Right ventricle myocardium superior (tissue), 1 donor: ENCODE data around the gene TNFRSF6B. TPM values are rescaled to one million over a fixed set of nuclear protein-coding genes. Genes with fewer than 3 reads are reported as not detected.

ENCODE experiments used
- ATAC-seq: fragments of 200-7000 bp; cut with Tn5 transposase; one replicate; pipeline ENCODE4 v1.9.1; 2020; ENCODE audit warnings: mild to moderate bottlenecking; ENCODE audit not compliant: poor library complexity
- DNase-seq: peaks from one replicate; pipeline ENCODE4 v3.0.0-alpha.2; 2020
- intact Hi-C: fragments of 100-400 bp; cut with DNase I; formaldehyde crosslinking; loops from one replicate; pipeline ENCODE4 v1.11.2; 2022
- total RNA-seq: library from RNA; stranded (reverse); fragmentation: NEBNext Ultra II Directional; extraction: Animal tissue kit (Norgen Biotek cat#: 25700); gene quantifications from one replicate; pipeline ENCODE4 v1.2.1, GENCODE V29; 2021
- donor health status: DM: no; HTN: yes; CAD: no; lungs with severe emphysema.

The TNFRSF6B gene
- total RNA-seq, 1 donor from 2014 or later, result 0.32 TPM

DNA sequence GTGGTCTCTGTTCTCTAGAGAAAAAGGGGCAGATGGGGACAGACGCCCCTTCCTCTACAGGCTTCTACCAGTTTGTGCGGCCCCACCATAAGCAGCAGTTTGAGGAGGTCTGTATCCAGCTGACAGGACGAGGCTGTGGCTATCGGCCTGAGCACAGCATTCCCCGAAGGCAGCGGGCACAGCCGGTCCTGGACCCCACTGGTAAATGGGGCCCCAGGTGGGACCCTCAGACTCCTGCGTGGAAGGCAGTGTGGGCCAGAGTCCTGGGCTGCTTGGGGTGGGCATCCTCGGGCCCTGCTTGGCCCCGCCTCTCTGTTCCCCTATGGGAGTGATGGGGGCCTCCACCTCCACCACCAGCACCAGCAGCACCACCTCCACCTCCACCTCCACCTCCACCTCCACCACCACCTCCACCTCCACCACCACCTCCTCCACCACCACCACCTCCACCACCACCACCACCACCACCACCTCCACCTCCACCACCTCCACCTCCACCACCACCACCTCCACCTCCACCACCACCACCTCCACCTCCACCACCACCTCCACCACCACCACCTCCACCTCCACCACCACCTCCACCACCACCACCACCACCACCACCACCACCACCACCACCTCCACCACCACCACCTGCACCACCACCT lies 3.2 kb upstream of the TNFRSF6B start:
- peak; percentile 36 for DNase-seq
- intact Hi-C loops, result no loop called here
- ATAC-seq, result no peak

DNA sequence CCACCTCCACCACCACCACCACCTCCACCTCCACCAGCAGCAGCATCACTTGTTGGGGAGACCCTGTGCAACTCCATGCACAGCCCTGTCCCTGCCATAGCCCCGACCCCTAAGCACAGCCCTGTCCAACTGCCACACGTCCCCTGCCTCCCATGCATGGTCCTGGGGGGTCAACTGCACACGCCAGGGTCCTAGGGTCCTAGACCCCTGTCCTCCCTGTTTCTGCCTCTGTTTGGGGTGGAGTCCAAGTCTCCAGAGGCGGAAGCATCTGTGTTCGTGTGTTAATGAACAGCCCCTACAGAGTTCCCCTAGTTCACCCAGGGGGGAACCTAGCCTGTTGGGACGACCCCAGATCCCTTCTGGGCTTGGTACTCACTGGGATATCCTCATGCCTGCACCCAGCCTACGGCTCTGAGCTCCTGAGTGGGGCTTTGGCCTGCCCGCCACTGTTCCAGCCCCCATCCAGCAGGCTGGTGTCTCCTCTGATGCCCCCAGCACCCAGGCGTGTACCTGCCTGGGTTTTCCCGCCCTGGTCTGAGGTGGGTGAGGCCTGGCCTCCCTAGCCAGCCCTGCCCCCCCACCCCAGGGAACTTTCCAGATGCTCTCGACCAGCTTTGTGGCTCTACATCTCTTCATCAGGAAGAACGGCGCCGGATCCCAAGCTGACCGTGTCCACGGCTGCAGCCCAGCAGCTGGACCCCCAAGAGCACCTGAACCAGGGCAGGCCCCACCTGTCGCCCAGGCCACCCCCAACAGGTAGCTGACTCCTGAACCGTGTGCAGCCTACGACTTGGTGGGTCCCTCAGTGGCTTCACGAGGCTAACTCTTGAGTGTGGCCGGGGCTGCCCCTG lies 2.5 kb upstream of the TNFRSF6B start:
- no peak for ATAC-seq
- intact Hi-C loops, result no loop called here
- peak; percentile 22 for DNase-seq

- intact Hi-C loops, result no loop called here
- DNase-seq, result peak; percentile 37
- ATAC-seq, result no peak
Observed at GRCh38 chr20:63694584-63695423, 1.6 kb upstream of the TNFRSF6B start.

DNA sequence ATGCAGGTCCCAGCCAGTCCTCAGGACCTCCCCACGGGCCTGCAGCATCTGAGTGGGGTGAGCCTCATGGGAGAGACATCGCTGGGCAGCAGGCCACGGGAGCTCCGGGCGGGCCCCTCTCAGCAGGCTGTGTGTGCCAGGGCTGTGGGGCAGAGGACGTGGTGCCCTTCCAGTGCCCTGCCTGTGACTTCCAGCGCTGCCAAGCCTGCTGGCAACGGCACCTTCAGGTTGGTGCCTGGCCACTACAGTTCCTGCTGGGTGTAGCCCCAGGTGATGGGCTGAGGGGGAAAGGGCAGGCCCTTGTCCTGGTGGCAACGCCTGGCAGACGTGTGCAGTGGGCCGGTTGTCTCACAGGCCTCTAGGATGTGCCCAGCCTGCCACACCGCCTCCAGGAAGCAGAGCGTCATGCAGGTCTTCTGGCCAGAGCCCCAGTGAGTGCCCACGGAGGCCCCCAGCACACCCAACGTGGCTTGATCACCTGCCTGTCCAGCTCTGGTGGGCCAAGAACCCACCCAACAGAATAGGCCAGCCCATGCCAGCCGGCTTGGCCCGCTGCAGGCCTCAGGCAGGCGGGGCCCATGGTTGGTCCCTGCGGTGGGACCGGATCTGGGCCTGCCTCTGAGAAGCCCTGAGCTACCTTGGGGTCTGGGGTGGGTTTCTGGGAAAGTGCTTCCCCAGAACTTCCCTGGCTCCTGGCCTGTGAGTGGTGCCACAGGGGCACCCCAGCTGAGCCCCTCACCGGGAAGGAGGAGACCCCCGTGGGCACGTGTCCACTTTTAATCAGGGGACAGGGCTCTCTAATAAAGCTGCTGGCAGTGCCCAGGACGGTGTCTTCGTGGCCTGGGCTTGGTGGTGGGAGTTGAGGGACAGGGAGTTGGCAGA lies 787 bp upstream of the TNFRSF6B start:
- DNase-seq, result peak; percentile 88
- intact Hi-C loops, result no loop called here
- peak; percentile 74 for ATAC-seq

DNA sequence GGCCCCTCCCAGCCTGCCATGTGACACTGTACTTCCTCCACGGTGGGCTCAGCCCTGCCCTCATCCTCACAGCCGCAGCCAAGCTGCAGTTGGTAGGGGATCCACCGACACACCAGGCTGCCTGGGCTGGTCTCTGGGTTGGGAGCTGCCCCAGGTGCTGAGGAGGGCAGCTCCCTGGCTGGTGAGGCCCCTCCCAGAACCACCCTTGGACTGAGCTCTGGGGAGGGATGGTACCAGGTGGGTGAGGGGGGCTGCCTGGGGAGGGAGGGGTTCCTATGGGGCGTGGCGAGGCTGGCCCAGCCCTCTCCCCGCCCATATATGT lies 185 bp upstream of the TNFRSF6B start:
- ATAC-seq, result peak; percentile 23

DNA sequence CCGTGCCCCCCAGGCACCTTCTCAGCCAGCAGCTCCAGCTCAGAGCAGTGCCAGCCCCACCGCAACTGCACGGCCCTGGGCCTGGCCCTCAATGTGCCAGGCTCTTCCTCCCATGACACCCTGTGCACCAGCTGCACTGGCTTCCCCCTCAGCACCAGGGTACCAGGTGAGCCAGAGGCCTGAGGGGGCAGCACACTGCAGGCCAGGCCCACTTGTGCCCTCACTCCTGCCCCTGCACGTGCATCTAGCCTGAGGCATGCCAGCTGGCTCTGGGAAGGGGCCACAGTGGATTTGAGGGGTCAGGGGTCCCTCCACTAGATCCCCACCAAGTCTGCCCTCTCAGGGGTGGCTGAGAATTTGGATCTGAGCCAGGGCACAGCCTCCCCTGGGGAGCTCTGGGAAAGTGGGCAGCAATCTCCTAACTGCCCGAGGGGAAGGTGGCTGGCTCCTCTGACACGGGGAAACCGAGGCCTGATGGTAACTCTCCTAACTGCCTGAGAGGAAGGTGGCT lies 960 bp downstream of the TNFRSF6B start:
- ATAC-seq, result no peak

More for the DNA sequence above, 185 bp upstream of the TNFRSF6B start:
- intact Hi-C loops, result no loop called here
- peak; percentile 40 for DNase-seq

DNA sequence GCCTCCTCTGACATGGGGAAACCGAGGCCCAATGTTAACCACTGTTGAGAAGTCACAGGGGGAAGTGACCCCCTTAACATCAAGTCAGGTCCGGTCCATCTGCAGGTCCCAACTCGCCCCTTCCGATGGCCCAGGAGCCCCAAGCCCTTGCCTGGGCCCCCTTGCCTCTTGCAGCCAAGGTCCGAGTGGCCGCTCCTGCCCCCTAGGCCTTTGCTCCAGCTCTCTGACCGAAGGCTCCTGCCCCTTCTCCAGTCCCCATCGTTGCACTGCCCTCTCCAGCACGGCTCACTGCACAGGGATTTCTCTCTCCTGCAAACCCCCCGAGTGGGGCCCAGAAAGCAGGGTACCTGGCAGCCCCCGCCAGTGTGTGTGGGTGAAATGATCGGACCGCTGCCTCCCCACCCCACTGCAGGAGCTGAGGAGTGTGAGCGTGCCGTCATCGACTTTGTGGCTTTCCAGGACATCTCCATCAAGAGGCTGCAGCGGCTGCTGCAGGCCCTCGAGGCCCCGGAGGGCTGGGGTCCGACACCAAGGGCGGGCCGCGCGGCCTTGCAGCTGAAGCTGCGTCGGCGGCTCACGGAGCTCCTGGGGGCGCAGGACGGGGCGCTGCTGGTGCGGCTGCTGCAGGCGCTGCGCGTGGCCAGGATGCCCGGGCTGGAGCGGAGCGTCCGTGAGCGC lies 1.6 kb downstream of the TNFRSF6B start:
- peak; percentile 40 for DNase-seq
- intact Hi-C loops, result no loop called here

More for the DNA sequence above, 960 bp downstream of the TNFRSF6B start:
- DNase-seq, result peak; percentile 40
- intact Hi-C loops, result no loop called here

GRCh38 chr20:63698739-63699465 lies 2.5 kb downstream of the TNFRSF6B start:
- intact Hi-C loops, result no loop called here
- peak; percentile 63 for DNase-seq

More for the DNA sequence above, 1.6 kb downstream of the TNFRSF6B start:
- ATAC-seq, result no peak

GRCh38 chr20:63699466-63700198 lies 3.2 kb downstream of the TNFRSF6B start:
- peak; percentile 39 for DNase-seq
- intact Hi-C loops, result no loop called here
- ATAC-seq, result no peak

More at GRCh38 chr20:63698739-63699465, 2.5 kb downstream of the TNFRSF6B start:
- ATAC-seq, result no peak

DNA sequence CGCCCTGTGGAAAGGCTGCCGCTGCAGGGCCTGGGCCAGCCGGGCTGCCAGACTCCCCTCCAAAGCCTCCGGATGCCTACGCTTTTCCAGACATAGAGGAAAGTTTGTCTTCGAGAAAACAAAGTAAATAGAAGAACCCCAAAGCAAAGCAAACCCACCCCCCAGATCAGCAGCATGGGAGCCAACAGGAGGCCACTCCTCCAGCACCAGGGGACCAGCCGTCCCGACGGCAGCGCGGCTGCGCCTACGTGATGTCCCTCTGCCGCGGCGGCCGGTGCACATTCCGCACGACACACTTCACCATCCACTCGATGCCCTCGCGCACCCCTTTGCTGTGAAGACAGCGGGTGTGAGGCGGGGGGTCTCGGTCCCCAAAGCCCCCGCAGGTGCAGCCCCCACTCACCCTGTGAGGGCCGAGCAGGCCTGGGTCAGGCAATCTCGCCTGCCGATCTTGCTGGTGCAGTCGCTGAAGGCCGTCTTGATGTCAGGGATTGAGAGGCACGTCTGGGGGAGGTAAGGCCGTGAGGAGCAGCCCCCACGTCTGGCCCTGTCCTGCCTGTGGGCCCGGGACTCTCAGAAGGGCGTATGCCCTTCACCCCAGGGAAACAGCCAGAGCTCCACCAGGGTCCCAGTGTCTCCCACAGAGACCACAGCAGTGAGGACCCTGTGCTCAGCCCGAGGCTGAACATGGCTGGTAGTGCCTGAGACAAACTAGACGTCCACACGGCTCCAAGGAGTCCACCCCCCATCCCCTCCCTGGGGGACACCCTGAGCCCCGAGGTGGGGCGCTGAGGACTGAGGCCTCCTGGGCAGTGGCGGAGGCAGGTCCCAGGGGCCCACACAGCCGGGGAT lies 4.0 kb downstream of the TNFRSF6B start:
- no peak for ATAC-seq
- peak; percentile 40 for DNase-seq
- intact Hi-C loops, result no loop called here

DNA sequence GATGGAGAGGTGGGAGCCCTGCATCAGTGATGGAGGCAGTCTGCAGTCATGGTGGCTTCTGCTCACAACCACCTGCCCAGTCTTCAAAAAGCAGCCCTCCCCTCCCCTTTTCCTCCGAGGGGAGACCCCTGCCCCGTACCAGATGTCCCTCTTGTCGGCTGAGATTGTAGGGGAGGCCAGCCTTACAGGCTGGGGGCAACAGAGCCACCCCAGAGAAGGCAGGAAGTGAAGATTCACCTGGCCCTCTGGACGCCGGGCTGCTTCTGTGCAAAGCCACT lies 4.5 kb downstream of the TNFRSF6B start:
- DNase-seq (no peak), ATAC-seq (no peak)
- intact Hi-C loops, result no loop called here

- DNase-seq, result peak; percentile 39
- intact Hi-C loops, result no loop called here
Observed at GRCh38 chr20:63701329-63702035, 5.0 kb downstream of the TNFRSF6B start.

GRCh38 chr20:63702036-63702665 lies 5.7 kb downstream of the TNFRSF6B start:
- ATAC-seq, result no peak
- intact Hi-C loops, result no loop called here
- DNase-seq, result peak; percentile 35

More at GRCh38 chr20:63701329-63702035, 5.0 kb downstream of the TNFRSF6B start:
- ATAC-seq, result no peak

DNA sequence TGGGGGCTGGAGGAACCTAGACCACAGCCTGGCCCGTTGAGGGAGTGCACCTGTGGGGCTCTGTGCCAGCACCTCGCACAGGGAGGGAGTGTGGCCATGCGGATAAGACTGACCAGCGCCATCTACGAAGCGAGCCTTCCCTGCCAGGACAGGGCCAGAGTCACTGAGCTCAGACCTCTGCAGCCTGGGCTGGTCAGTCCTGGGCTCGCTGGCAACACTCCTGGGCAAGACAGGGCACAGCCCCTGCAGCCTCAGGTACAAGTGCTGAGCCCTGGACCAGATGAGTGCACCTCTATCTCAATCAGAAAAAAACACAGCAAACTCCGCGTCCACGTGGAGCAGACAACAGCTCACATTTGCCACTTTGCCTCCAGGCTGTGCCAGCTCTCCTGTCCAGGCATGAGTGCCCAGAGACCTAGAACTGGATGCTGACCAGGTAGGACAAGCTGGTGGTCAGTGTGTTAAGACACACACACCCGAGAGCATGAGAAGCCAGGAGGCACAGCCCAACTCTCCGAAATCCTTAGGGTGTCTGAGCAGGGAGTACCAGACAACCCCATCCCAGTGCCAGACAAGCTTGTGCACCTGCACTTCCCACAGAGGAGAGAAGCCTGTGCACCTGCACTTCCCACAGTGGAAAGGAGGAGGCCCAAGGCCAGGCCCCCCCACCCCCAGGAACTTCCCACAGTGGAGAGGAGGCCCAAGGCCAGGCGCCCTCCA lies 6.5 kb downstream of the TNFRSF6B start:
- intact Hi-C loops, result no loop called here
- DNase-seq (peak; percentile 31), ATAC-seq (no peak)
